A549 (cell line): ENCODE data around the gene COL4A5.
A peak's percentile ranks its signal among the peaks of the same experiment; 100 is the strongest.

ENCODE experiments used
- EHMT2 ChIP-seq: fragments of 200-600 bp; sonication (generic); IDR thresholded peaks from 2 replicates; pipeline ENCODE4 v1.6.1; 2016; ENCODE audit warnings: antibody characterized with exemption, low read depth, mild to moderate bottlenecking, moderate library complexity
- MAFK ChIP-seq: fragments of 450-650 bp; IDR thresholded peaks from 2 replicates; pipeline ENCODE4 v1.6.1; 2014; ENCODE audit not compliant: partially characterized antibody
- NR3C1 ChIP-seq: fragments of >200 bp; sonication (Bioruptor Twin); formaldehyde crosslinking; IDR thresholded peaks from 3 replicates; pipeline ENCODE4 v1.6.1; 2017
- POLR2A ChIP-seq: IDR thresholded peaks from 2 replicates; pipeline ENCODE4 v1.6.1; 2012; ENCODE audit warnings: mild to moderate bottlenecking, low read length
- RAD21 ChIP-seq, 2 experiments: fragments of >200 bp in 1 of 2; sonication (Bioruptor Twin) in 1 of 2; formaldehyde crosslinking in 1 of 2; IDR thresholded peaks in 1 of 2; conservative IDR thresholded peaks in 1 of 2; 2 replicates in 1 of 2; 3 replicates in 1 of 2; pipeline ENCODE4 v1.6.1; 2012 to 2018; ENCODE audit warnings: inconsistent platforms in 1 of 2
- RFX5 ChIP-seq: fragments of 450-650 bp; IDR thresholded peaks from 2 replicates; pipeline ENCODE4 v1.7.1; 2014; ENCODE audit warnings: antibody characterized with exemption, mild to moderate bottlenecking, moderate library complexity
- TF ChIP-seq, protein P1 (sequence below): fragments of >200 bp; sonication (Bioruptor Twin); formaldehyde crosslinking; IDR thresholded peaks from 3 replicates; pipeline ENCODE4 v1.5.1; 2016
- TF ChIP-seq, protein P2 (sequence below): fragments of 450-650 bp; IDR thresholded peaks from 2 replicates; pipeline ENCODE4 v1.6.1; 2014; ENCODE audit warnings: antibody characterized with exemption
- TF ChIP-seq, protein P3 (sequence below): fragments of >200 bp; sonication (Bioruptor Twin); formaldehyde crosslinking; IDR thresholded peaks from 3 replicates; pipeline ENCODE4 v1.6.1; 2016

DNA sequence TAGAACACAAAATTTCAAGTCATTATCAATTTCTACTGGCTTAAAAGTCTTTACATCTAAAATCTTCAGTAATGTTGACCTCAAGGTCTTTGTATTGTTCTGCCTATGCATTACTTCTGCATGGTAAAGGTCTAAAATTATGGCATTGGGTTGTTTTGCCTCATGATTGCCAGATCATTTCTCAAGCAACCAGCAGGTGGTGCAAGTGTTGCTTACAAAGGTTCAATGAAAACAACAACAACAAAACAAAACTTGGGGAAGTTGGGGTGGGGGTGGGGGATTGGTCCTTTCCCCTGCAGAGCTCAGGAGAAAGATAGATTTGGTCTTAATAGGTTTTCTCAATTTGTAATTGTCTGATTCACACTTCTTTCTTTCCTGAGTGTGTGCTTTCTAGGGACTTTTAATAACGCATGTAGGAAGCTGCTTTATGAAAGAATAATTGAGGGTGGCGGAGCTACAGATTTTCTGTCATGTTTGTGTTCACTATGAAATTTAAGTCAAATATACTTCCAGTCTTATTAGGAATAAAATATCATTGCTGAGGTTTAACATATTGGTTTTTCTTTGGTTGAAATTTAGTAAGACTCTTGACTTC, 145.1 kb downstream of the COL4A5 start:
- TF ChIP-seq, protein P1, sequence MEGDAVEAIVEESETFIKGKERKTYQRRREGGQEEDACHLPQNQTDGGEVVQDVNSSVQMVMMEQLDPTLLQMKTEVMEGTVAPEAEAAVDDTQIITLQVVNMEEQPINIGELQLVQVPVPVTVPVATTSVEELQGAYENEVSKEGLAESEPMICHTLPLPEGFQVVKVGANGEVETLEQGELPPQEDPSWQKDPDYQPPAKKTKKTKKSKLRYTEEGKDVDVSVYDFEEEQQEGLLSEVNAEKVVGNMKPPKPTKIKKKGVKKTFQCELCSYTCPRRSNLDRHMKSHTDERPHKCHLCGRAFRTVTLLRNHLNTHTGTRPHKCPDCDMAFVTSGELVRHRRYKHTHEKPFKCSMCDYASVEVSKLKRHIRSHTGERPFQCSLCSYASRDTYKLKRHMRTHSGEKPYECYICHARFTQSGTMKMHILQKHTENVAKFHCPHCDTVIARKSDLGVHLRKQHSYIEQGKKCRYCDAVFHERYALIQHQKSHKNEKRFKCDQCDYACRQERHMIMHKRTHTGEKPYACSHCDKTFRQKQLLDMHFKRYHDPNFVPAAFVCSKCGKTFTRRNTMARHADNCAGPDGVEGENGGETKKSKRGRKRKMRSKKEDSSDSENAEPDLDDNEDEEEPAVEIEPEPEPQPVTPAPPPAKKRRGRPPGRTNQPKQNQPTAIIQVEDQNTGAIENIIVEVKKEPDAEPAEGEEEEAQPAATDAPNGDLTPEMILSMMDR, result peak; percentile 34; the same call in 2 of the 3 replicates
- TF ChIP-seq RAD21 (conservative IDR thresholded peaks at IDR 0.05 in 1 of 2, IDR thresholded peaks at IDR 0.05 in 1 of 2) (peak in 1 of 2 experiments; percentile 45; a peak in 3 of 5 replicates), RFX5 (no peak), MAFK (no peak), POLR2A (no peak), EHMT2 (no peak), NR3C1 (no peak)
- TF ChIP-seq, protein P2, sequence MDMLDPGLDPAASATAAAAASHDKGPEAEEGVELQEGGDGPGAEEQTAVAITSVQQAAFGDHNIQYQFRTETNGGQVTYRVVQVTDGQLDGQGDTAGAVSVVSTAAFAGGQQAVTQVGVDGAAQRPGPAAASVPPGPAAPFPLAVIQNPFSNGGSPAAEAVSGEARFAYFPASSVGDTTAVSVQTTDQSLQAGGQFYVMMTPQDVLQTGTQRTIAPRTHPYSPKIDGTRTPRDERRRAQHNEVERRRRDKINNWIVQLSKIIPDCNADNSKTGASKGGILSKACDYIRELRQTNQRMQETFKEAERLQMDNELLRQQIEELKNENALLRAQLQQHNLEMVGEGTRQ, result no peak
- TF ChIP-seq, protein P3, sequence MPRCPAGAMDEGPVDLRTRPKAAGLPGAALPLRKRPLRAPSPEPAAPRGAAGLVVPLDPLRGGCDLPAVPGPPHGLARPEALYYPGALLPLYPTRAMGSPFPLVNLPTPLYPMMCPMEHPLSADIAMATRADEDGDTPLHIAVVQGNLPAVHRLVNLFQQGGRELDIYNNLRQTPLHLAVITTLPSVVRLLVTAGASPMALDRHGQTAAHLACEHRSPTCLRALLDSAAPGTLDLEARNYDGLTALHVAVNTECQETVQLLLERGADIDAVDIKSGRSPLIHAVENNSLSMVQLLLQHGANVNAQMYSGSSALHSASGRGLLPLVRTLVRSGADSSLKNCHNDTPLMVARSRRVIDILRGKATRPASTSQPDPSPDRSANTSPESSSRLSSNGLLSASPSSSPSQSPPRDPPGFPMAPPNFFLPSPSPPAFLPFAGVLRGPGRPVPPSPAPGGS, result no peak
